Thoracic aorta (tissue), 2 donors: Measurements from ENCODE around the gene SLFN11. TPM values are rescaled to one million over a fixed set of nuclear protein-coding genes. Genes with fewer than 3 reads are reported as not detected.

Source experiments
- ATAC-seq: fragments of 150-250 bp; one replicate; pipeline ENCODE4 v1.8.0; 2017; ENCODE audit warnings: low read depth; ENCODE audit not compliant: insufficient number of reproducible peaks, low FRiP score
- DNase-seq: peaks from one replicate; pipeline ENCODE4 v3.0.0-alpha.2; 2020; ENCODE audit warnings: low spot score
- H3K27ac ChIP-seq, 2 donors: fragments of 200-600 bp; sonication (generic); 1 replicate in 1 of 2; 2 replicates in 1 of 2; pipeline ENCODE4 v1.5.1; 2016; ENCODE audit warnings: mild to moderate bottlenecking in 2 of 2, moderate library complexity in 2 of 2
- H3K27me3 ChIP-seq: fragments of 200-600 bp; sonication (generic); replicated peaks from 2 replicates; pipeline ENCODE4 v1.6.0; 2016; ENCODE audit warnings: mild to moderate bottlenecking; ENCODE audit not compliant: insufficient read depth
- H3K36me3 ChIP-seq: fragments of 200-600 bp; sonication (generic); one replicate; pipeline ENCODE4 v1.5.1; 2016
- H3K4me1 ChIP-seq, 2 donors: fragments of 200-600 bp; sonication (generic); 1 replicate in 1 of 2; 2 replicates in 1 of 2; pipeline versions ENCODE4 v1.5.1 to v1.6.0; 2016; ENCODE audit warnings: low read depth in 2 of 2, mild to moderate bottlenecking in 1 of 2; ENCODE audit not compliant: control insufficient read depth in 1 of 2
- H3K4me3 ChIP-seq: fragments of 200-600 bp; sonication (generic); 2 replicates; pipeline ENCODE4 v1.5.1; 2016; ENCODE audit warnings: mild to moderate bottlenecking
- H3K9me3 ChIP-seq: fragments of 200-600 bp; sonication (generic); 2 replicates; pipeline ENCODE4 v1.5.1; 2016
- total RNA-seq, 2 donors: library from RNA; depleted of rRNA; stranded (reverse); fragments of >200 nt; gene quantifications; one replicate each; pipeline versions ENCODE4 v1.1.0 to v1.2.3, GENCODE V29; 2016
- TF ChIP-seq, protein P1 (sequence below): fragments of 200-600 bp; sonication (generic); IDR thresholded peaks from one replicate; pipeline ENCODE4 v1.5.1; 2019; ENCODE audit warnings: antibody characterized with exemption

The SLFN11 gene
- total RNA-seq, 2 donors from 2014 or later = 53.5 to 87.1 TPM

DNA sequence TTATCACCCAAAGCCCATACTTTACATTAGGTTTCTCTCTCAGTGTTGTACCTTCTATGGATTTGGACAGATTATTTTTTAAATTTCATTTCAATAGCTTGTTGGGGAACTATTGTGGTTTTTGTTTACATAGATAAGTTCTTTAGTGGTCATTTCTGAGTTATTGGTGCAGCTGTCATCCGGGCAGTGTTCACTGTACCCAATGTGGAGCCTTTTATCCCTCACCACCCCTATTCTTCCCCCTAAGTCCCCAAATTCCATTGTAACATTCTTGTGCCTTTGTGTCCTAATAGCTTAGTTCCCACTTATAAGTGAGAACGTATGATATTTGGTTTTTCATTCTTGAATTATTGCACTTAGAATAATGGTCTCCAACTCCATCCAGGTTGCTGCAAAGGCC, 57.5 kb downstream of the SLFN11 start:
- H3K27ac ChIP-seq = no peak overlapping the region
- H3K27me3 ChIP-seq = no peaks in the 10 kb centered on the region
- TF ChIP-seq, protein P1, sequence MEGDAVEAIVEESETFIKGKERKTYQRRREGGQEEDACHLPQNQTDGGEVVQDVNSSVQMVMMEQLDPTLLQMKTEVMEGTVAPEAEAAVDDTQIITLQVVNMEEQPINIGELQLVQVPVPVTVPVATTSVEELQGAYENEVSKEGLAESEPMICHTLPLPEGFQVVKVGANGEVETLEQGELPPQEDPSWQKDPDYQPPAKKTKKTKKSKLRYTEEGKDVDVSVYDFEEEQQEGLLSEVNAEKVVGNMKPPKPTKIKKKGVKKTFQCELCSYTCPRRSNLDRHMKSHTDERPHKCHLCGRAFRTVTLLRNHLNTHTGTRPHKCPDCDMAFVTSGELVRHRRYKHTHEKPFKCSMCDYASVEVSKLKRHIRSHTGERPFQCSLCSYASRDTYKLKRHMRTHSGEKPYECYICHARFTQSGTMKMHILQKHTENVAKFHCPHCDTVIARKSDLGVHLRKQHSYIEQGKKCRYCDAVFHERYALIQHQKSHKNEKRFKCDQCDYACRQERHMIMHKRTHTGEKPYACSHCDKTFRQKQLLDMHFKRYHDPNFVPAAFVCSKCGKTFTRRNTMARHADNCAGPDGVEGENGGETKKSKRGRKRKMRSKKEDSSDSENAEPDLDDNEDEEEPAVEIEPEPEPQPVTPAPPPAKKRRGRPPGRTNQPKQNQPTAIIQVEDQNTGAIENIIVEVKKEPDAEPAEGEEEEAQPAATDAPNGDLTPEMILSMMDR = no peak
- H3K36me3 ChIP-seq = no peaks in the 10 kb centered on the region
- ATAC-seq (no peak), DNase-seq (no peak)
- H3K4me3 ChIP-seq = no peak overlapping the region
- H3K4me1 ChIP-seq = peaks cover 11 to 26% of the 10 kb centered on the region in 2 donors
- no peaks in the 10 kb centered on the region for H3K9me3 ChIP-seq

DNA sequence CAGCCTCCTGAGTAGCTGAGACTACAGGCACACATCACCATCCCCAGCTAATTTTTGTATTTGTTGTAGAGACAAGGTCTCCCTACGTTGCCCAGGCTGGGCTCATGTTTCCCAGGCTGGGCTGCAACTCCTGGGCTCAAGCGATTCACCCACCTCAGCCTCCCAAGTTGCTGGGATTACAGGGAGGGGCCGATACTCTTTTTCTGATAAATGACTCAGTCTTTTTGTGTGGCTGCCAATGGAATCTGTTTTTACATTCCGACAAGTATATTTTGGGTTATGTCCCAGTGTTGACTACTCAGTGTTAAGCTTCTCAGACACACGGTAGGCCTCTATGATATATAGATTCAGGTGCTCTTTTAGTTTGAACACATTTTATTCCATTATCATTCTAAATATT, 58.1 kb downstream of the SLFN11 start:
- H3K4me3 ChIP-seq = no peak overlapping the region
- DNase-seq (no peak), ATAC-seq (no peak)
- H3K4me1 ChIP-seq = peaks cover 11 to 26% of the 10 kb centered on the region in 2 donors
- H3K27me3 ChIP-seq = no peaks in the 10 kb centered on the region
- H3K36me3 ChIP-seq = no peaks in the 10 kb centered on the region
- H3K9me3 ChIP-seq = no peaks in the 10 kb centered on the region
- peak overlapping the region in 1 of 2 donors; percentile 40 for H3K27ac ChIP-seq
- TF ChIP-seq, protein P1 = no peak

DNA sequence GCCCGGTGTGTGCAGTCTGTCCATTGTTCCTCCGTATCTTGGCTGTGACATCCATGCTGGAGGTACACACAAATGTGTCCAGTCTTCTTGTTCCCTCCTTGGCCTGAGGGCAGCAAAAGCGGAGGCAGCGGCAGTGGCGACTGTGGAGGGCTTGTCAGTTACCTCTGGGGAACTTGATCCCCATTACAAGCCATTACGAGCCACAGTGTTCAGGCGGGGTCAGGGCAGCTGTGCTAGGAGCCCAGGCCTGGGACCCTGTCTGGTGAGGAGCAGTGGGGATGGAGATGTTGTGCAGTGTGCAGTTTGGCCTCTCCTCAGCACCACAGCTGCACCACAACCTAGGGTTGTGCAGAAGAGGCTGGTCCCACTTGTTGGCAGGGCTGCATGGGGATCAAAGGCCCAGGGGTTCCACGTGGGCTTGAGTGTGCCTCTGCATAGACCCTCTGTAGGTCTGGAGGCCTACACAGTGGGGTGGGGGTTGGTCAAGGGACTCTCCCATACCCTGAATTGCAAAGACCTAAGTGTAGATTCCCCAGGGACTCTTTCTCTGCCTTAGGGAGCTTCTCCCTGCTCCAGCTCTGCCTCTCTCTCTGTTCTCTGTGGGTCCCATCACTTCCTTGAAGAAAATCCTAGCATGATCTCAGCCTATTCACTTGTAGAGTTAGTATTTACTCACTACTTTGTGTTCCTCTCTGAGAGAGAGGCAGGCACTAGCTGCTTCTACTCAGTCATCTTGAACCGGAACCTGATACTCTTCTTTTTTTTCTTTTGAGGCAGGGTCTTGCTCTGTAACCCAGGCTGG, 58.8 kb downstream of the SLFN11 start:
- DNase-seq (no peak), ATAC-seq (no peak)
- H3K4me1 ChIP-seq = peaks cover 11 to 26% of the 10 kb centered on the region in 2 donors
- peak overlapping the region; percentile 69 for H3K4me3 ChIP-seq
- H3K27me3 ChIP-seq = no peaks in the 10 kb centered on the region
- TF ChIP-seq, protein P1 = no peak
- H3K9me3 ChIP-seq = no peaks in the 10 kb centered on the region
- H3K36me3 ChIP-seq = no peaks in the 10 kb centered on the region
- peak overlapping the region in 1 of 2 donors; percentile 40 for H3K27ac ChIP-seq

DNA sequence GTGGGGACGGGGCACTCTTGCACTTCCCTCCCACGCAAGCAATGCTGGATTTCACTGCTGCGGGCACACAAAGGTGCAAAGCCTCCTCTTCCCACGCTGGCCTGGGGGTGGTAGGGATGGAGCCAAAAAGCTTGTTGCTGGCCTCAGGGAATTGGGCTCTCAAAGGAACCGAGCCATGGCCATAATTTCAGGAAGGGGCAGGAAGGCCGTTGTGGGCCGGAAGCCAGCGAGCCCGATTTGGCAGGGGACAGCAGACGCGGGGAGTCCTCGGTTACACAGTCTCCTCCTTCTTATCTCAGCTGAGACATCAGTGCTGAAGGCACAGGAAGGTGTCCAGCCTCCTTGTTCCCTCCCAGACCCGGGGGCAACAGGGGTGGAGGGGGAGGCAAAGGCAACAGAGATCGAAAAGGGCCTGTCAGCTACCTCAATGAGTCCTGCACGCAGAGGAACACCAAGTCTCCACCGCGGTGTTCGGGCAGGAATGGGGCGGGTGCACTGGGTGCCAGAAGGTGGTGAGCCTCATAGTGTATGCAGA, 59.5 kb downstream of the SLFN11 start:
- H3K4me1 ChIP-seq = peaks cover 11 to 26% of the 10 kb centered on the region in 2 donors
- H3K36me3 ChIP-seq = no peaks in the 10 kb centered on the region
- H3K27ac ChIP-seq = peak overlapping the region in 1 of 2 donors; percentile 40
- H3K27me3 ChIP-seq = no peaks in the 10 kb centered on the region
- H3K4me3 ChIP-seq = peak overlapping the region; percentile 69
- TF ChIP-seq, protein P1 = no peak
- ATAC-seq (no peak), DNase-seq (no peak)
- H3K9me3 ChIP-seq = no peaks in the 10 kb centered on the region

DNA sequence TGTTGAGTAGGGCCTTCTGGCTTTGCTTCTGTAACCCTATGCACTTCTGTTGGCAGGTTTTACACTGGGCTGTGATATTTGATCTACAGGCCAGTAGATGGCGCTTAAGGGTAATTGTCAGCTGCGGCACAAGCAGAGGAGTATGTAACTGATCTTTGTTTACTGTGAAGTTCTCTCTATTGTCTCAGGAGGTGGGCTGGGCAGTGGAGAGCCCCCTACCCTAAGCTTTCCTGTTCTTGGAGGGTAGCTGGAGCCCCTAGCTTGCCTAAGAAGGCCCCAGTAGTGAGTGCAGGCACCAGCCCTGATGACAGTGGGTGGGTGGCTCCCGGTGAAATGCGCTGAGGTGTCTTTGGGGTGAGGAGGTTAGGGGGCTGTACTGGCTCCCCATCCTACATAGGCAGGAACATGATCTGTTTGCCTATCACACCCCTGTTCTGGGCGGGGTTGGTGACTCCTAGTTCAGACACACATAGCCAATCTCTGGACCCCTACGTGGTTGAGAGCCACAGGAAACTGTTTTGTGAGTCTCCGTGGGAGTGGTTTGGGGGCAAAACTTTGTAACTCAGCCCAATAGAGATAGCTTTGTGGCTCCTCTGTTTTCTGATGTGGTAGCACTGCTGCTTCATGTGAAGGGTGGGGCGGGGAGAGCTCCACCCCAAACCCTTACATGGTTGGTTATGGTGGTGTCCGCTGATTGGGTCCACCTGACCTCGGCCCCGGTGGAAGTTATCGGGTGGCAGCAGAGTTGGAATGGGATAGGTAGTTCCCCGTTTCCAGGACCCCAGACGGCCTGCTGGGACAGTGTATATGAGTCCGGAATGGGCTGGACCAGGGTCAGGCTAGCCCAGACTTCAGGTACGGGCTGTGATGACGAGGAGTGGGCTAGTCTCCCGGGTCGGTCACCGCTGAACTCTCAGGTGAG, 60.4 kb downstream of the SLFN11 start:
- Histone ChIP-seq H3K36me3 (no peaks in the 10 kb centered on the region), H3K27me3 (no peaks in the 10 kb centered on the region), H3K4me1 (peaks cover 11 to 26% of the 10 kb centered on the region in 2 donors), H3K9me3 (no peaks in the 10 kb centered on the region), H3K27ac (peak overlapping the region in 1 of 2 donors; percentile 40), H3K4me3 (peak overlapping the region; percentile 69)
- DNase-seq (no peak), ATAC-seq (peak; percentile 96)
- TF ChIP-seq, protein P1 = peak; percentile 68
